WTC11 (cell line): ENCODE measurements around the gene NUP58.

ENCODE experiments used
- CREB1 ChIP-seq: sonication (generic); formaldehyde crosslinking; IDR thresholded peaks from 2 replicates; pipeline ENCODE4 v1.8.0; 2023; ENCODE audit warnings: mild to moderate bottlenecking, missing genetic modification reagents
- CTCF ChIP-seq: fragments of 200-600 bp; IDR thresholded peaks from 2 replicates; pipeline ENCODE4 v1.8.0; 2022; ENCODE audit warnings: antibody characterized with exemption
- FOXP4 ChIP-seq: sonication (generic); formaldehyde crosslinking; IDR thresholded peaks from 2 replicates; pipeline ENCODE4 v1.8.0; 2022; ENCODE audit warnings: mild to moderate bottlenecking, missing genetic modification reagents
- NFATC4 ChIP-seq: fragments of 250-450 bp; sonication (Bioruptor Pico); IDR thresholded peaks from 2 replicates; pipeline ENCODE4 v1.9.0; 2021; ENCODE audit warnings: mild to moderate bottlenecking
- NFE2L1 ChIP-seq: sonication (generic); formaldehyde crosslinking; IDR thresholded peaks from 2 replicates; pipeline ENCODE4 v1.8.1; 2023; ENCODE audit warnings: missing genetic modification reagents
- NFYB ChIP-seq: sonication (generic); formaldehyde crosslinking; conservative IDR thresholded peaks from 2 replicates; pipeline ENCODE4 v1.8.0; 2022; ENCODE audit warnings: low read depth, missing genetic modification reagents
- NR3C1 ChIP-seq: sonication (generic); formaldehyde crosslinking; conservative IDR thresholded peaks from 2 replicates; pipeline ENCODE4 v1.8.1; 2023; ENCODE audit warnings: low read depth, mild to moderate bottlenecking, missing genetic modification reagents
- PREB ChIP-seq: sonication (generic); formaldehyde crosslinking; IDR thresholded peaks from 2 replicates; pipeline ENCODE4 v1.8.1; 2022; ENCODE audit warnings: mild to moderate bottlenecking, missing genetic modification reagents, moderate library complexity, borderline replicate concordance
- USF1 ChIP-seq: sonication (generic); formaldehyde crosslinking; IDR thresholded peaks from 2 replicates; pipeline ENCODE4 v1.8.0; 2022; ENCODE audit warnings: mild to moderate bottlenecking, missing genetic modification reagents
- TF ChIP-seq, protein P1 (sequence below): sonication (generic); formaldehyde crosslinking; IDR thresholded peaks from 2 replicates; pipeline ENCODE4 v1.8.0; 2022; ENCODE audit warnings: mild to moderate bottlenecking, missing genetic modification reagents
- TF ChIP-seq, protein P2 (sequence below): sonication (generic); formaldehyde crosslinking; IDR thresholded peaks from 2 replicates; pipeline ENCODE4 v1.8.1; 2022; ENCODE audit warnings: low read depth, missing genetic modification reagents, borderline replicate concordance
- TF ChIP-seq, protein P3 (sequence below): sonication (generic); formaldehyde crosslinking; IDR thresholded peaks from 2 replicates; pipeline ENCODE4 v1.8.0; 2023; ENCODE audit warnings: missing genetic modification reagents, mild to moderate bottlenecking, borderline replicate concordance

- TF ChIP-seq CTCF (no peak), CREB1 (no peak), FOXP4 (no peak), NFATC4 (CRISPR knock-in tag) (no peak), NFE2L1 (no peak), NFYB (CRISPR knock-in tag) (no peak), NR3C1 (CRISPR knock-in tag) (no peak), USF1 (CRISPR knock-in tag) (no peak), PREB (no peak)
- TF ChIP-seq, protein P1, sequence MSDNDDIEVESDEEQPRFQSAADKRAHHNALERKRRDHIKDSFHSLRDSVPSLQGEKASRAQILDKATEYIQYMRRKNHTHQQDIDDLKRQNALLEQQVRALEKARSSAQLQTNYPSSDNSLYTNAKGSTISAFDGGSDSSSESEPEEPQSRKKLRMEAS (CRISPR knock-in tag), result no peak
- TF ChIP-seq, protein P2, sequence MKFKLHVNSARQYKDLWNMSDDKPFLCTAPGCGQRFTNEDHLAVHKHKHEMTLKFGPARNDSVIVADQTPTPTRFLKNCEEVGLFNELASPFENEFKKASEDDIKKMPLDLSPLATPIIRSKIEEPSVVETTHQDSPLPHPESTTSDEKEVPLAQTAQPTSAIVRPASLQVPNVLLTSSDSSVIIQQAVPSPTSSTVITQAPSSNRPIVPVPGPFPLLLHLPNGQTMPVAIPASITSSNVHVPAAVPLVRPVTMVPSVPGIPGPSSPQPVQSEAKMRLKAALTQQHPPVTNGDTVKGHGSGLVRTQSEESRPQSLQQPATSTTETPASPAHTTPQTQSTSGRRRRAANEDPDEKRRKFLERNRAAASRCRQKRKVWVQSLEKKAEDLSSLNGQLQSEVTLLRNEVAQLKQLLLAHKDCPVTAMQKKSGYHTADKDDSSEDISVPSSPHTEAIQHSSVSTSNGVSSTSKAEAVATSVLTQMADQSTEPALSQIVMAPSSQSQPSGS (CRISPR knock-in tag), result no peak
- TF ChIP-seq, protein P3, sequence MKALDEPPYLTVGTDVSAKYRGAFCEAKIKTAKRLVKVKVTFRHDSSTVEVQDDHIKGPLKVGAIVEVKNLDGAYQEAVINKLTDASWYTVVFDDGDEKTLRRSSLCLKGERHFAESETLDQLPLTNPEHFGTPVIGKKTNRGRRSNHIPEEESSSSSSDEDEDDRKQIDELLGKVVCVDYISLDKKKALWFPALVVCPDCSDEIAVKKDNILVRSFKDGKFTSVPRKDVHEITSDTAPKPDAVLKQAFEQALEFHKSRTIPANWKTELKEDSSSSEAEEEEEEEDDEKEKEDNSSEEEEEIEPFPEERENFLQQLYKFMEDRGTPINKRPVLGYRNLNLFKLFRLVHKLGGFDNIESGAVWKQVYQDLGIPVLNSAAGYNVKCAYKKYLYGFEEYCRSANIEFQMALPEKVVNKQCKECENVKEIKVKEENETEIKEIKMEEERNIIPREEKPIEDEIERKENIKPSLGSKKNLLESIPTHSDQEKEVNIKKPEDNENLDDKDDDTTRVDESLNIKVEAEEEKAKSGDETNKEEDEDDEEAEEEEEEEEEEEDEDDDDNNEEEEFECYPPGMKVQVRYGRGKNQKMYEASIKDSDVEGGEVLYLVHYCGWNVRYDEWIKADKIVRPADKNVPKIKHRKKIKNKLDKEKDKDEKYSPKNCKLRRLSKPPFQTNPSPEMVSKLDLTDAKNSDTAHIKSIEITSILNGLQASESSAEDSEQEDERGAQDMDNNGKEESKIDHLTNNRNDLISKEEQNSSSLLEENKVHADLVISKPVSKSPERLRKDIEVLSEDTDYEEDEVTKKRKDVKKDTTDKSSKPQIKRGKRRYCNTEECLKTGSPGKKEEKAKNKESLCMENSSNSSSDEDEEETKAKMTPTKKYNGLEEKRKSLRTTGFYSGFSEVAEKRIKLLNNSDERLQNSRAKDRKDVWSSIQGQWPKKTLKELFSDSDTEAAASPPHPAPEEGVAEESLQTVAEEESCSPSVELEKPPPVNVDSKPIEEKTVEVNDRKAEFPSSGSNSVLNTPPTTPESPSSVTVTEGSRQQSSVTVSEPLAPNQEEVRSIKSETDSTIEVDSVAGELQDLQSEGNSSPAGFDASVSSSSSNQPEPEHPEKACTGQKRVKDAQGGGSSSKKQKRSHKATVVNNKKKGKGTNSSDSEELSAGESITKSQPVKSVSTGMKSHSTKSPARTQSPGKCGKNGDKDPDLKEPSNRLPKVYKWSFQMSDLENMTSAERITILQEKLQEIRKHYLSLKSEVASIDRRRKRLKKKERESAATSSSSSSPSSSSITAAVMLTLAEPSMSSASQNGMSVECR (CRISPR knock-in tag), result no peak
Measured at GRCh38 chr13:25380741-25381324, 79.4 kb downstream of the NUP58 start.
